Activated CD8-positive, alpha-beta memory T cell treated with anti-CD3 and anti-CD28 coated beads for 4 hours (primary cell): Measurements from ENCODE around the gene IGSF23.
"Not testable (repeated sequence)": the region's sequence is repeated elsewhere in the genome, so short reads cannot be mapped to it uniquely, and the experiment has no call there.

ENCODE experiments used
- DNase-seq, 2 donors: peaks; one replicate each; pipeline ENCODE4 v3.0.0-alpha.2; 2020; ENCODE audit warnings: low read depth in 2 of 2

The IGSF23 gene

GRCh38 chr19:44664976-44665375 is 51.6 kb downstream of the IGSF23 start:
- no peak for DNase-seq

DNA sequence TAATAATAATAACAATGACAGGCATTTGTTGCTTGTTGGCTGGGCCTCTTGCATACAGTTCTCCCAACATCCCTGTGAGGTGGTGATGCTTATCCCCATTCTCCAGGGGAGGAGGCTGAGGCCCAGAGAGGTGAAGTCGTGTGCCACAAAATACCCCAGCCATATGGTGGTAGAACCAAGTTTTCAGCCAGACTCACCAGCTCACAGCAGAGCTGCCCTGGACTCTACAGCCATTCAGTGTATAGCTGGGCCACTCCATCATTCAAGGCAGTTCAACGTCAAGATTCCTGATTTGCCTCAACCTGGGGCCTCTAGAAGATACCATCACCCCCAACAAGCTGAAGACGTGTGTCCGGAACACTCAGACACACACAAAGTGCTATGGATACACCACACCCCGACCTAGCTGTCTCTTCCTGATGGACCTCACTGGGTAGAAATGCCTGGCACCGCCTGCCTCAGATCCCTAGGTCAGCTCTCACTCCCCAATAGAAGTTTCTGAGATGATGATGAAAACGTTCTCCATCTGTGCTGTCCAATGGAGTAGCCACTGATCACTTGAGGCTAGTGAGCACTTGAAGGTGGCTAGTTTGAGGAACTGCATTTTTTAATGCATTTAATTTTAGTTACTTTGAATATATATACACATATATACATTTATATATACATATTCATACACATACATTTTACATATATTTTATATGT is 53.6 kb downstream of the IGSF23 start:
- no peak for DNase-seq

- no peak for DNase-seq
These were observed 55.8 kb downstream of the IGSF23 start for GRCh38 chr19:44668985-44669764.

DNA sequence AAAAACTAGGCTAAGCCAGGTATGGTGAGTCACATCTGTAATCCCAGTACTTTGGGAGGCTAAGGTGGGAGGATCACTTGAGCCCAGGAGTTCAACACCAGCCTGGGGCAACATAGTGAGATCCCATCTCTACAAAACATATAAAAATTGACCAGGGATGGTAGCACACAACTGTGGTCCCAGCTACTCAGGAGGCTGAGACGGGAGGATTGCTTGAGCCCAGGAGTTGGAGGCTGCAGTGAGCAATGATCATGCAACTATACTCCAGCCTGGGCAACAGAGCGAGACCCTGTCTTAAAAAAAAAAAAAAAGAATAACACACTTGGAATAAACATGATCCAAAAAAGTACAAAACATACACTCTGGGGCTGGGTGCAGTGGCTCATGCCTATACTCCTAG is 56.7 kb downstream of the IGSF23 start:
- not testable (repeated sequence) for DNase-seq

GRCh38 chr19:44671400-44671799 is 58.0 kb downstream of the IGSF23 start, which contains the start of gene CEACAM19:
TSS of gene CEACAM19 (plus strand) at chr19:44671482. CDS start at chr19:44671932, 450 bp downstream.
- no peak for DNase-seq

DNA sequence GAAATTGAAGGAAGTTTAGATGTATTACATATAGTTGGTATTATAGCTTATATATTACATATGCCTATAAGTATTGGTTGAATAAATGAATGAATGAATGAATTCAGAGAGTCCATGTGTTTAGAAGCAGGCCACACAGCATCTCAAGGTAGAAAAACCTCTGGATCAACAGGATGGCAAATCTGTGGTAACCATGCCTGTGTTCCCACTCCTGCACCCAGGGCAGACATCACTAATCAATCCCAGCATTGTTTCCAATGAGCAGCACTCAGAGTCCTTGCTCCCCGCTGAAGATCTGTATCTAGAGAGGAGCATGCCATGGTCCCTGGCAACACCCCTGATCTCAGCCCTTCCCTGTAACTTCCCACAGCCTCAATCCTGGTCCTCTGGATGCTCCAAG is 58.9 kb downstream of the IGSF23 start:
- no peak for DNase-seq

GRCh38 chr19:44673510-44673909 is 60.1 kb downstream of the IGSF23 start:
- no peak for DNase-seq

- no peak for DNase-seq
These were observed 62.2 kb downstream of the IGSF23 start for GRCh38 chr19:44675521-44675920.

- no peak for DNase-seq
These were observed 63.9 kb downstream of the IGSF23 start for GRCh38 chr19:44677019-44677811.

DNA sequence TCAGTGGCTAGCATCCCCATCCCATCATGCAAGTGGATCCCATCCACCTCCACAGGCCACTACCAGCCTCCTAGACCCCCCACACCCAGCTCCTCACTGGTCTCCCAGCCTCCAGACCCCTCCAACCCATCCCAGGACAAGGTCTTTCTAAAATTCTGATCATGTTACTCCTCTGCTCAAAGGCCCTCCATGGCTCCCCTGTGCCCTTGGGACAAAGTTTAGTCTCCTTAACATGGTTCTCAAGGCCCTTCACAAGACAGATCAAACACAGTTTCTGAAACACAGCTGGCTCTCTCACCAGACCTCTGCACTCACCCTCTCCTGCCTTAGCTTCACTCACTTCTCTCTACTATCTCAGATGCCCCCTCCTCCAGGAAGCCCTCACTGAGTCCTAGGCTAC is 67.2 kb downstream of the IGSF23 start:
- DNase-seq: no peak

DNA sequence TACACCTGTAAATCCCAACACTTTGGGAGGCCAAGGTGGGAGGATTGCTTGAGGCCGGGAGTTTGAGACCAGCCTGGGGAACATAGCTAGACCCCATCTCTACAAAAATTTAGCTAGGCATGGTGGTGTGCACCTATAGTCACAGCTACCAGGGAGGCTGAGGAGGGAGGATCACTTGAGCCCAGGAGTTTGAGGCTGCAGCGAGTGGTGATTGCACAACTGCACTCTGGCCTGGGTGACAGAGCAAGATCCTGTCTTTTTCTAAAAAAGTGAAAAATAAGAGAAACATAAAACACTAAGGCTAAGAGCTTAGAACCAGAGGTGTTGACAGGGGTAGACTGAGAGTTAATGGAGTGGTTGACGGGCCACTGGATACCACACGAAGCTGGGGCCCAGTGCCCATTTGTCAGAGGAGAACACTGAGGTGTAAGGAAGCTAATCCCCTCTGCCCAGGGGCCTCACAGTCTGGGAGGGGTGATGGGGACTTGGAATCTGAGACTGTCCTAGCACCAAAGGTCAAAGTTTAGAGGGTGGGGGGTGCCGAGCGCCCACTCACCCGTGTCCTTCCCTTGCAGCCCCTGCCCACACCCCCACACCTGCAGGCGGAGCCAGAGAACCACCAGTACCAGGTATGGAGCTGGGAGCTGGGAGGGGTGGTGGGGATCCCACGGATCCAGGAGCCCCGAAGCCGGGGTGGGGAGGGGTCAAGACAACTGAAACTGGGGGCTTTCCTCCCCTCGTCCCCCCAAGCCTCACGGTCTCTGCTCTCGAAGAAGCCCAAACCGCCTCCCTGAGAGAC is 68.8 kb downstream of the IGSF23 start:
- DNase-seq: no peak

DNA sequence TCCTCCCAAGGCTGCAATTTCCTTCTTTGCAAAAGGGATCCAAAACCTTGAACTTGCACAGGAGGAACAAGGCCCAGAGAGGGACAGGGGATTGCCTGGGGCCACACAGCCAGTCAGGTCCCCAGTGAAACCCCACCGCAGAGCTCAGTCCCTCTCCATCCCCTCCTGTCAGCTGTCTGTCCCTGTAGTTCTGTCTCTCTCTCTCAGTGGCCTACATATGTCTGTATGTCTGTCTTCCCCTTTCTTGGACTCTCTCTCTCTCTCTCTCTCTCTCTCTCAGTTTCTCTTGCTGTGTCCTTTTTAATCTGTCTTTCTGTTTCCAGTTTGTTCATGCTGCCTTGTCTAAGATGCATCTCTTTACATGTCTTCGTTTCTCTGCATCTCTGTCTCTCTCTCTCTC is 69.4 kb downstream of the IGSF23 start:
- DNase-seq: no peak

- DNase-seq: no peak
These were observed 70.3 kb downstream of the IGSF23 start for GRCh38 chr19:44683434-44684210.

DNA sequence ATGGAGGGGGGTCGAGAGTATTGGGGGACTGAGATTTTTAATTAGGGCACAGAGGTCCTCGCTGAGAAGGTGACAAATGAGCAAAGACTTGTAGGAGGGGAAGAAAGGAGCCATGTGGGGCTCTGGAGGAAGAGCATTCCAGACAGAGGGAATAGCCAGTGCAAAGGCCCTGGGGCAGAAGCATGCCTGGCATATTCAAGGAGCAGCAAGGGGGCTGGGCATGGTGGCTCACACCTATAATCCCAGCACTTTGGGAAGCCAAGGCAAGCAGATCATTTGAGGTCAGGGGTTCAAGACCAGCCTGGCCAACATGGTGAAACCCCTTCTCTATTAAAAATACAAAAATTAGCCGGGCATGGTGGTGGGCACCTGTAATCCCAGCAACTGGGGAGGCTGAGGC is 71.0 kb downstream of the IGSF23 start:
- DNase-seq: not testable (repeated sequence)

- no peak for DNase-seq
These were observed 71.8 kb downstream of the IGSF23 start for GRCh38 chr19:44684892-44685863.

GRCh38 chr19:44685877-44686276 is 72.5 kb downstream of the IGSF23 start:
- no peak for DNase-seq
